BJ (cell line): ENCODE results near the gene KRTAP5-2. TPM values are rescaled to one million over a fixed set of nuclear protein-coding genes. Genes with fewer than 3 reads are reported as not detected.
"Not testable (repeated sequence)": the region's sequence is repeated elsewhere in the genome, so short reads cannot be mapped to it uniquely, and the experiment has no call there.

ENCODE experiments used
- CTCF ChIA-PET: fragments of 350-600 bp; formaldehyde crosslinking; extraction: SDS; loops from one replicate; lab custom pipeline; 2021; ENCODE audit warnings: antibody characterized with exemption, inconsistent platforms; lab: Yijun Ruan, JAX
- POLR2A ChIA-PET: fragments of 300-600 bp; sonication (Branson Sonifier 250); formaldehyde crosslinking; extraction: SDS; loops from one replicate; lab custom pipeline; 2021; ENCODE audit warnings: antibody characterized with exemption; lab: Charles Lee
- DNase-seq: peaks from one replicate; pipeline ENCODE4 v3.0.0-alpha.2; 2011; ENCODE audit warnings: low read depth
- H3K27me3 ChIP-seq: 2 replicates; pipeline ENCODE4 v1.6.0; 2011; ENCODE audit warnings: low read length; ENCODE audit not compliant: control insufficient read depth, insufficient read depth
- H3K36me3 ChIP-seq: 2 replicates; pipeline ENCODE4 v1.5.1; 2011; ENCODE audit warnings: low read length; ENCODE audit not compliant: control insufficient read depth, insufficient read depth
- H3K4me3 ChIP-seq: 2 replicates; pipeline ENCODE4 v1.5.1; 2011; ENCODE audit warnings: low read depth, mild to moderate bottlenecking, control low read depth, low read length
- polyA plus RNA-seq: library from polyadenylated mRNA; depleted of rRNA; stranded (reverse); fragments of >200 nt; gene quantifications from 2 replicates; pipeline ENCODE4 v1.2.3, GENCODE V29; 2011
- TF ChIP-seq, protein P1 (sequence below): IDR thresholded peaks from 2 replicates; pipeline ENCODE4 v1.5.1; 2011; ENCODE audit warnings: low read depth, mild to moderate bottlenecking, control low read depth, inconsistent platforms, low read length, moderate library complexity; ENCODE audit not compliant: insufficient read depth

Gene KRTAP5-2
- polyA plus RNA-seq, 1 experiment, result not detected

DNA sequence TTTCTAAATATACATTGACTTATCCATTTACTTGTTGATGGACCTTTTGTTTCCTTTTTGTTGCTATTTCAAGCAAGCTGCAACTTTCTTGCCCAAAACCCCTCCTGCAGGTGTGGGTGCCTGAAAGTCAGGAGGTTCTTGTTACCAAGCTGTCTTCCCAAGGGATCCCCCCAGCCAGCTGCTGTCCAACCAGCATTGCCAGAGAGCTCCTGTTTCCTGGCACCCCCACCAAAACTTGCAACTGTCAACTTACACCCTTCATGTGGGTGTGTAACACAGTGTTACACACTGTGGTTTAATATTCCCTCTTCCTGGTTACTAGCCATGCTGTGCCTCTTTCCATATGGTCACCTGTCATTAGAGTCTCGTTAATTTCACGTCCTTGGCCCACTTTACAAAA is 11.4 kb downstream of the KRTAP5-2 start:
- DNase-seq, result no peak
- CTCF ChIA-PET, result interaction anchor here (0.8 to 1.0 kb wide), 3 partner anchors 9 to 41 kb away, joined by 3 read pairs; no protein-coding TSS in a partner anchor
- TF ChIP-seq, protein P1, sequence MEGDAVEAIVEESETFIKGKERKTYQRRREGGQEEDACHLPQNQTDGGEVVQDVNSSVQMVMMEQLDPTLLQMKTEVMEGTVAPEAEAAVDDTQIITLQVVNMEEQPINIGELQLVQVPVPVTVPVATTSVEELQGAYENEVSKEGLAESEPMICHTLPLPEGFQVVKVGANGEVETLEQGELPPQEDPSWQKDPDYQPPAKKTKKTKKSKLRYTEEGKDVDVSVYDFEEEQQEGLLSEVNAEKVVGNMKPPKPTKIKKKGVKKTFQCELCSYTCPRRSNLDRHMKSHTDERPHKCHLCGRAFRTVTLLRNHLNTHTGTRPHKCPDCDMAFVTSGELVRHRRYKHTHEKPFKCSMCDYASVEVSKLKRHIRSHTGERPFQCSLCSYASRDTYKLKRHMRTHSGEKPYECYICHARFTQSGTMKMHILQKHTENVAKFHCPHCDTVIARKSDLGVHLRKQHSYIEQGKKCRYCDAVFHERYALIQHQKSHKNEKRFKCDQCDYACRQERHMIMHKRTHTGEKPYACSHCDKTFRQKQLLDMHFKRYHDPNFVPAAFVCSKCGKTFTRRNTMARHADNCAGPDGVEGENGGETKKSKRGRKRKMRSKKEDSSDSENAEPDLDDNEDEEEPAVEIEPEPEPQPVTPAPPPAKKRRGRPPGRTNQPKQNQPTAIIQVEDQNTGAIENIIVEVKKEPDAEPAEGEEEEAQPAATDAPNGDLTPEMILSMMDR, result no peak
- no peaks in the 10 kb centered on the region for H3K36me3 ChIP-seq
- POLR2A ChIA-PET, result no interaction called here
- no peak overlapping the region for H3K4me3 ChIP-seq
- peaks cover 8% of the 10 kb centered on the region for H3K27me3 ChIP-seq

DNA sequence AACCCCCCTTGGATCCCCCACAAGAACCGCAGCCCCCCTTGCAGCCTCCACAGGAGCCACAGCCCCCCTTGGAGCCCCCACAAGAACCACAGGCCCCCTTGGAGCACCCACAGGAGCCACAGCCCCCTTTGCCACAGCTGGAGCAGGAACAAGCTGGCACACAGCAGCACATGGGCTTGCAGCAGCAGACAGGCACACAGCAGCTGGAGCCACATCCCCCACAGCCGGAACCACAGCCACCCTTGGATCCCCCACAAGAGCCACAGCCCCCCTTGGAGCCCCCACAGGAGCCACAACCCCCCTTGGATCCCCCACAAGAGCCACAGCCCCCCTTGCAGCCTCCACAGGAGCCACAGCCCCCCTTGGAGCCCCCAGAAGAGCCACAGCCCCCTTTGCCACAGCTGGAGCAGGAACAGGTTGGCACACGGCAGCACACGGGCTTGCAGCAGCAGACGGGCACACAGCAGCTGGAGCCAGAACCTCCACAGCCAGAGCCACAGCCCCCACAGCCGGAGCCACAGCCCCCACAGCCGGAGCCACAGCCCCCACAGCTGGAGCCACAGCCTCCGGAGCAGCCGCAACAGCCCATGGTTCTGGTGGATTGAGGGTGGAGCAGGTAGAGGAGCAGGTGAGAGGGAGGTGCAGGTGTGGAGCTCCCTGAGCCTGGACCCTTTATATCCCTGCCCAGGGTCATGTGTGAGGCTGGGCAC is 13.3 kb downstream of the KRTAP5-2 start, which contains the start of gene KRTAP5-1:
KRTAP5-1 (minus strand) TSS at position 623 of the 710 bp plus-strand sequence; CDS start at position 589, 34 bp downstream.
- ChIA-PET CTCF (interaction anchor here (0.7 to 2.4 kb wide), 2 partner anchors 10 to 11 kb away, joined by 3 to 6 read pairs; no protein-coding TSS in a partner anchor), POLR2A (interaction anchor here (0.9 kb wide), 1 partner anchor 11 kb away, joined by 3 read pairs; no protein-coding TSS in a partner anchor)
- not testable (repeated sequence) for H3K36me3 ChIP-seq, H3K27me3 ChIP-seq, H3K4me3 ChIP-seq, DNase-seq

DNA sequence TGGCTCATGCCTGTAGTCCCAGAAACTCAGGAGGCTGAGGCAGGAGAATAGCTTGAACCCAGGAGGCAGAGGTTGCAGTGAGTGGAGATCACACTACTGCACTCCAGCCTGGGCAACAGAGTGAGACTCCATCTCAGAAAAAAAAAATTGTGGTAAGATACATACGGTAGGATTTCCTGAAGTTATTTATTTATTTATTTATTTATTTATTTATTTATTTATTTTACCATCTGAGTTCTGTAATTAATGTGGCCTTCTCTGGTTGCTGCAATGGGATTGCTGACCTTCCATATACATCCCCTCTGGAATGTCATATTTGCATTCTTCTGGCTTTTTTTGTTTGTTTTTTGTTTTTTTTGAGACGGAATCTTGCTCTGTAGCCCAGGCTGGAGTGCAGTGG is 15.2 kb downstream of the KRTAP5-2 start:
- H3K36me3 ChIP-seq, H3K27me3 ChIP-seq, H3K4me3 ChIP-seq, POLR2A ChIA-PET, DNase-seq: not testable (repeated sequence)
- CTCF ChIA-PET, result interaction anchor here (0.8 to 1.9 kb wide), 4 partner anchors 8 to 16 kb away, joined by 3 to 10 read pairs (median 3); no protein-coding TSS in a partner anchor

DNA sequence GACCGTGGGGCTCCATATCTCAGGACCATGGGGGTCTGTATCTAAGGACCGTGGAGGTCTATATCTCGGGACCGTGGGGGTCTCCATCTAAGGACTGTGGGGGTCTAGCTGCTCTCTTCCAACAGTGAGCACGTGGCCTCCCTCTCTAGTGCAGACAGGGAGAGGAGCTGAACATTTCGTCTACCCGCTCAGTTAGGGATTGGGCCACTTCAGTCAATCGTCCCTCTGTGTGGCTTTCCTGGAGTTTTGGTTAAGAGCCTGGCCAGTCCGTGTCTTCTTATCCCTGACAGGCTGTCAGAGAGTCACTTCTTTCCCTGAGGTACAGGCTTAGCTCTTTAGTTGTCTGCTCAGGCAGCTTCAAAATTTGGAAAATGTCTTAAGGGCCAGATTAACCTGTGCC is 16.1 kb downstream of the KRTAP5-2 start:
- no peaks in the 10 kb centered on the region for H3K36me3 ChIP-seq
- ChIA-PET POLR2A (no interaction called here), CTCF (interaction anchor here (1.2 to 1.9 kb wide), 2 partner anchors 12 to 35 kb away, joined by 7 to 10 read pairs; no protein-coding TSS in a partner anchor)
- no peak overlapping the region for H3K4me3 ChIP-seq
- no peak for DNase-seq
- peaks cover 5% of the 10 kb centered on the region for H3K27me3 ChIP-seq
- TF ChIP-seq, protein P1, result no peak

DNA sequence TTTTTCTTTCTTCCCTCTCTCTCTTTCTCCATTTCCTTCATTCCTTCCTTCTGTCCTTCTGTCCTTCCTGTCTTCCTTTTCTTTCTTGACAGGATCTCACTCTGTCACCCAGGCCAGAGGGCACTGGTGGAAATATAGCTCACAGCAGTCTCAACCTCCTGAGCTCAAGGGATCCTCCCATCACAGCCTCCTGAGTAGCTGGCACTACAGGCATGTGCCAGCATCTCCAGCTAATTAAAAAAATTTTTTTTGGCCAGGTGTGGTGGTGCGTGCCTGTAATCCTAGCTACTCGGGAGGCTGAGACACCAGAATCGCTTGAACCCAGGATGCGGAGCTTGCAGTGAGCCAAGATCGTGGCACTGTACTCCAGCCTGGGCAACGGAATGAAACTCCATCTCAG is 21.3 kb downstream of the KRTAP5-2 start:
- Histone ChIP-seq H3K4me3 (no peak overlapping the region), H3K36me3 (no peaks in the 10 kb centered on the region), H3K27me3 (peaks cover 4% of the 10 kb centered on the region)
- TF ChIP-seq, protein P1, result no peak
- ChIA-PET CTCF (interaction anchor here (4.2 to 12.4 kb wide), 3 partner anchors 18 to 31 kb away, joined by 22 to 301 read pairs (median 62); no protein-coding TSS in a partner anchor), POLR2A (no interaction called here)
- DNase-seq, result no peak

DNA sequence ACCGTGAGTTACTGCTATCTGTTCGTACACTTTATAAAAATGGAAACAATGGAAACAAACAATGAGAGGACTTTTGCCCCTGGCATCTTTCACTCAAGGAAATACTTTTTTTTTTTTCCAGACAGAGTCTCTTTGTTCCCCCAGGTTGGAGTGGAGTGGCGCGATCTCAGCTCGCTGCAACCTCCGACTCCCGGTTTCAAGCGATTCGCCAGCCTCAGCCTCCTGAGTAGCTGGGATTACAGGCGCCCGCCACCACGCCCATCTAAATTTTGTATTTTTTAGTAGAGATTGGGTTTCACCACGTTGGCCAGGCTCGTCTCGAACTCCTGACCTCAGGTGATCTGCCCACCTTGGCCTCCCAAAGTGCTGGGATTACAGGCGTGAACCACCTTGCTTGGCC is 22.3 kb downstream of the KRTAP5-2 start:
- CTCF ChIA-PET, result interaction anchor here (1.1 to 12.4 kb wide), 11 partner anchors 11 to 395 kb away, joined by 3 to 301 read pairs (median 14); partner anchors contain the start of genes KRTAP5-2 and KRTAP5-5
- not testable (repeated sequence) for H3K27me3 ChIP-seq

More for the DNA sequence above, 22.3 kb downstream of the KRTAP5-2 start:
- H3K36me3 ChIP-seq, POLR2A ChIA-PET, H3K4me3 ChIP-seq, DNase-seq: not testable (repeated sequence)
